Mucosa of descending colon (tissue), 3 donors: ENCODE data around the gene GARNL3. TPM values are rescaled to one million over a fixed set of nuclear protein-coding genes. Genes with fewer than 3 reads are reported as not detected.

ENCODE experiments used
- ATAC-seq: fragments of 200-7000 bp; cut with Tn5 transposase; one replicate; pipeline ENCODE4 v1.9.1; 2020; ENCODE audit warnings: mild to moderate bottlenecking, moderate library complexity
- DNase-seq, 3 donors: peaks; one replicate each; pipeline ENCODE4 v3.0.0-alpha.2; 2020
- H3K36me3 ChIP-seq: fragments of 200-600 bp; one replicate; pipeline ENCODE4 v1.8.0; 2021; ENCODE audit warnings: low read depth, mild to moderate bottlenecking
- H3K4me1 ChIP-seq: fragments of 200-600 bp; one replicate; pipeline ENCODE4 v1.8.0; 2021; ENCODE audit warnings: low read depth, mild to moderate bottlenecking
- H3K4me3 ChIP-seq: fragments of 200-600 bp; one replicate; pipeline ENCODE4 v1.8.0; 2021; ENCODE audit warnings: mild to moderate bottlenecking
- H3K9me3 ChIP-seq: fragments of 200-600 bp; one replicate; pipeline ENCODE4 v1.8.0; 2021; ENCODE audit warnings: mild to moderate bottlenecking
- CTCF ChIP-seq: fragments of 200-600 bp; IDR thresholded peaks from one replicate; pipeline ENCODE4 v1.8.0; 2022; ENCODE audit warnings: antibody characterized with exemption, mild to moderate bottlenecking
- intact Hi-C, 2 donors: fragments of 100-400 bp; cut with DNase I in 1 of 2; cut with micrococcal nuclease in 1 of 2; formaldehyde crosslinking; loops; one replicate each; pipeline versions ENCODE4 v1.11.0 to v1.11.1; 2022; cut with DNase I, micrococcal nuclease
- total RNA-seq, 3 donors: library from RNA; stranded (reverse); fragmentation: NEBNext Ultra II Directional in 2 of 3; extraction: Animal tissue kit (Norgen Biotek cat#: 25700) in 2 of 3; gene quantifications; one replicate each; pipeline versions ENCODE4 v1.2.1 to v1.2.4, GENCODE V29; 2021 to 2023
- donor health status: DM: no; HTN: no; CAD: no; lungs with moderate emphysema.
- donor health status: DM: no; HTN: no; CAD: no.
- donor health status: DM: no; HTN: yes; CAD: no.

Gene GARNL3
- total RNA-seq, 3 donors from 2014 or later, result 5.4 to 14.2 (median 8.6) TPM

DNA sequence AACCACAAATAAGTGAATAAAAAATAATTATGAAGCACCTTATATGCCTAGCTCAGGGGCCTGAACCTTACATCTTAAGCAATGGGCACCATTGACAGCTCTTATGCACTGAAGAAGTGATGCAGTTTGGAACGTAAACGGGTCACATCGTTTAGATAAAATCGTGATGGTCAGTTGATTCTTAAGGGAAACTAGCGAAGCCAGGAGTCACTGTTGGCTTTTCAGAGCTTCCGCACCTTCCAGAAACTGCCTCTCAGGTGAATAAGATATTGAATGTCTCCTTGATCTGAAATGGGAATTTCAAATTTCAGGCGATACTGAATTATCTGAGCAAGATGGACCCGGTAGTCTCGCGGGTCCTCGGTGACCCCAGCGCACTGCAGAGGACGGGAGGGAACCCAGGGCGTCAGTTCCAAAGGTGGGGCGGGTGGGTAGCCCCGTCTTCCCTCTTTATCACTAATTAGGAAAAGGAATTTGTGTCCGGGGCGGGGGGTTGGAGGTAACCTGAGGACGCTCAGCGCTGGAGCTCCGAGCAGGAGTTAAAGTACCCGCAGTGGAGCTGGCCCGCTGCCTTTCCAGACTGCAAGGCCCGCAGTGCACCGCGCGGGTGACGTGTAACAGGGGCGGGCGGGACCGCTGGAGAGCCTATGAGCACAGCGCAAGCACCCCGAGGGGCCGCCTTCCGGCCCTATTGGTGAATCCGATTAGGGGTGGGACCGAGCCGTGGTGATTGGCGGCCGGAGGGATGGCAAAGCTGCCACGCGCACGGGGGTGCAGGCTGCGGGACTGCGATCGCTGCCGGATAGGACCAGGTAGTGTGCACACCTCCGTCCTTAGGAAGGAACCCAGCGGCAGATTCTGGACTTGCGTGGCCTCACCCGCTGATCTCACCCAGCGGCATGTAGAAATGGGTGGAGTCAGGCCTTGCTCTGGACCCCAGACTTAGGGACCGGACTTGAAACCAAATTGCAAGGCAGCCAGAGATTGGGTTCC is 19.7 kb upstream of the GARNL3 start:
- Histone ChIP-seq H3K4me1 (peaks cover 6% of the 10 kb centered on the region), H3K4me3 (peak overlapping the region; percentile 36), H3K9me3 (no peaks in the 10 kb centered on the region), H3K36me3 (peaks cover 3% of the 10 kb centered on the region)
- peak; percentile 100 for ATAC-seq
- peak; percentile 97 to 98 (median 98) for DNase-seq
- intact Hi-C loops, result no loop called here
- no peak for TF ChIP-seq CTCF

DNA sequence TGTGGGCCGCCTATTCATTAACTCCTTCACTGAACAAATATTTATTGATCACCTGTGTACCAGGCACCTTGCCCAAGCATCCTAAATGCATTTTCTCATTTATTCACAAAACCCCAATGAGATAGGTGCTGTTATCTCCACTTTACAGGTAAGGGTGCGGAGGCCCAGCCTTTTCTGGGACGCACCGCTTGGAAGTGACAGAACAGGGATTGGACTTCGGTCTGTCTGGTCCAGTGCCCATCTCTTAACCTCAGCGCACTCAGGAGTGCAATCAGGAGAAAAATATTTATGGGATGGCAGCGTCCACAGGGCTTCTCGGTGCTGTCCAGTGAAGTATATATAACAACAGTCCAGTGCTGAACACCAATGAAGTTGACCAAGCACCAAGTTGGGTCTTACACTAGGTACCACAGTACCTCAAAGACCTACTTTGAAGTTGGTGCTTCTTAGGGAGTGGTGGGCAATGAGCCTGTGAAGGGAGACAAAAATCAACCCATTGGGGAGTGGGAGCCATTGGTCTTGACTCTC is 18.9 kb upstream of the GARNL3 start:
- H3K36me3 ChIP-seq, result peaks cover 3% of the 10 kb centered on the region
- TF ChIP-seq CTCF, result no peak
- peaks cover 6% of the 10 kb centered on the region for H3K4me1 ChIP-seq
- peak in 1 of 3 donors; percentile 10 for DNase-seq
- H3K9me3 ChIP-seq, result no peaks in the 10 kb centered on the region
- ATAC-seq, result peak; percentile 3
- intact Hi-C loops, result no loop called here
- peak overlapping the region; percentile 36 for H3K4me3 ChIP-seq

- no peaks in the 10 kb centered on the region for H3K9me3 ChIP-seq
- DNase-seq (no peak), ATAC-seq (no peak)
- no peak overlapping the region for H3K4me3 ChIP-seq
- no peak for TF ChIP-seq CTCF
- peaks cover 6% of the 10 kb centered on the region for H3K4me1 ChIP-seq
- peaks cover 3% of the 10 kb centered on the region for H3K36me3 ChIP-seq
- intact Hi-C loops, result no loop called here
Measured at GRCh38 chr9:127248241-127248640, 16.3 kb upstream of the GARNL3 start.

DNA sequence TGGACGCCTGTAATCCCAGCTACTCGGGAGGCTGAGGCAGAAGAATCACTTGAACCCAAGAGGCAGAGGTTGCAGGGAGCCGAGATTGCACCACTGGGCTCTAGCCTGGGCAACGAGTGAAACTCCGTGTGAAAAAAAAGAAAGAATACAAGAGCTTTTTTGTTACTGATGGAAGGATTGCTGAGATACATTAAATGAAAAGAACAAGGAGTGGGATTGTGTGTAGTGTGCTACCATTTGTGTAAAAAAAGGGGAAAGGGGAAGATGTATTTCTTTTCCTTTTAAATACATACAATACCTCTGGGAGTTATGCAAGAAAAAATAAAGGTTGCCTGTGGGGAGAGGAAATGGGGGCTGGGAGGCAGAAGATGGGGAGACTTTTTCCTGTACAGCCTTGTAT is 14.7 kb upstream of the GARNL3 start:
- peaks cover 3% of the 10 kb centered on the region for H3K36me3 ChIP-seq
- no peak overlapping the region for H3K4me3 ChIP-seq
- TF ChIP-seq CTCF, result no peak
- H3K4me1 ChIP-seq, result no peaks in the 10 kb centered on the region
- no peaks in the 10 kb centered on the region for H3K9me3 ChIP-seq
- no peak for DNase-seq
- no peak for ATAC-seq
- intact Hi-C loops, result no loop called here

GRCh38 chr9:127250896-127251391 is 13.6 kb upstream of the GARNL3 start:
- Histone ChIP-seq H3K36me3 (no peaks in the 10 kb centered on the region), H3K4me1 (no peaks in the 10 kb centered on the region), H3K9me3 (no peaks in the 10 kb centered on the region), H3K4me3 (no peak overlapping the region)
- ATAC-seq (no peak), DNase-seq (no peak)
- no peak for TF ChIP-seq CTCF
- intact Hi-C loops, result no loop called here
